Measurements from ENCODE around the gene SETD6. TPM values are rescaled to one million over a fixed set of nuclear protein-coding genes. Genes with fewer than 3 reads are reported as not detected.

Gene SETD6
- polyA plus RNA-seq, 1 experiment, result 7.4 TPM

- ChIA-PET POLR2A (no interaction called here), CTCF (interaction anchor here (3.0 to 9.7 kb wide), 2 partner anchors 156 to 169 kb away, joined by 11 to 190 read pairs; no protein-coding TSS in a partner anchor)
These were observed 22.6 kb upstream of the SETD6 start for GRCh38 chr16:58492735-58493134.

GRCh38 chr16:58493756-58494431, 21.4 kb upstream of the SETD6 start:
- no peaks in the 10 kb centered on the region for H3K36me3 ChIP-seq (ENCODE audit: control insufficient read depth, insufficient read depth, low read length)
- POLR2A ChIA-PET, result no interaction called here
- TF ChIP-seq CTCF (IDR thresholded peaks at IDR 0.05; ENCODE audit: insufficient read depth, low read depth, low read length), result no peak
- H3K4me3 ChIP-seq (ENCODE audit: low read depth, low read length), result no peak overlapping the region
- DNase-seq (ENCODE audit: low read depth), result no peak
- CTCF ChIA-PET, result interaction anchor here (0.8 to 4.7 kb wide), 5 partner anchors 8 to 917 kb away, joined by 3 to 29 read pairs (median 11); no protein-coding TSS in a partner anchor
- H3K27me3 ChIP-seq (ENCODE audit: control insufficient read depth, insufficient read depth, low read length), result peaks cover 6% of the 10 kb centered on the region; the same call in 1 of the 2 replicates

More at GRCh38 chr16:58492735-58493134, 22.6 kb upstream of the SETD6 start:
- Histone ChIP-seq H3K4me3 (ENCODE audit: low read depth, low read length) (no peak overlapping the region), H3K27me3 (ENCODE audit: control insufficient read depth, insufficient read depth, low read length) (peaks cover 6% of the 10 kb centered on the region; the same call in 1 of the 2 replicates), H3K36me3 (ENCODE audit: control insufficient read depth, insufficient read depth, low read length) (no peaks in the 10 kb centered on the region)
- no peak for TF ChIP-seq CTCF (IDR thresholded peaks at IDR 0.05; ENCODE audit: insufficient read depth, low read depth, low read length)
- DNase-seq (ENCODE audit: low read depth), result no peak

- H3K27me3 ChIP-seq (ENCODE audit: control insufficient read depth, insufficient read depth, low read length), result peaks cover 6% of the 10 kb centered on the region; the same call in 1 of the 2 replicates
- POLR2A ChIA-PET, result no interaction called here
- peak; percentile 75 for DNase-seq (ENCODE audit: low read depth)
- TF ChIP-seq CTCF (IDR thresholded peaks at IDR 0.05; ENCODE audit: insufficient read depth, low read depth, low read length), result peak; percentile 77
- H3K4me3 ChIP-seq (ENCODE audit: low read depth, low read length), result no peak overlapping the region
- CTCF ChIA-PET, result interaction anchor here (0.8 to 4.7 kb wide), 9 partner anchors 7 to 166 kb away, joined by 3 to 29 read pairs (median 5); no protein-coding TSS in a partner anchor
- H3K36me3 ChIP-seq (ENCODE audit: control insufficient read depth, insufficient read depth, low read length), result no peaks in the 10 kb centered on the region
These were observed 20.3 kb upstream of the SETD6 start for GRCh38 chr16:58494981-58495520.

GRCh38 chr16:58495521-58496331, 19.6 kb upstream of the SETD6 start:
- ChIA-PET POLR2A (no interaction called here), CTCF (interaction anchor here (0.6 to 4.7 kb wide), 9 partner anchors 8 to 186 kb away, joined by 3 to 29 read pairs (median 5); no protein-coding TSS in a partner anchor)
- Histone ChIP-seq H3K27me3 (ENCODE audit: control insufficient read depth, insufficient read depth, low read length) (peaks cover 5% of the 10 kb centered on the region; the same call in 1 of the 2 replicates), H3K36me3 (ENCODE audit: control insufficient read depth, insufficient read depth, low read length) (no peaks in the 10 kb centered on the region), H3K4me3 (ENCODE audit: low read depth, low read length) (no peak overlapping the region)
- DNase-seq (ENCODE audit: low read depth), result no peak
- no peak for TF ChIP-seq CTCF (IDR thresholded peaks at IDR 0.05; ENCODE audit: insufficient read depth, low read depth, low read length)

- ChIA-PET POLR2A (no interaction called here), CTCF (interaction anchor here (1.0 to 4.7 kb wide), 2 partner anchors 10 to 161 kb away, joined by 7 to 29 read pairs; no protein-coding TSS in a partner anchor)
- no peaks in the 10 kb centered on the region for H3K36me3 ChIP-seq (ENCODE audit: control insufficient read depth, insufficient read depth, low read length)
- DNase-seq (ENCODE audit: low read depth), result no peak
- TF ChIP-seq CTCF (IDR thresholded peaks at IDR 0.05; ENCODE audit: insufficient read depth, low read depth, low read length), result no peak
- H3K27me3 ChIP-seq (ENCODE audit: control insufficient read depth, insufficient read depth, low read length), result peaks cover 5% of the 10 kb centered on the region; the same call in 1 of the 2 replicates
- no peak overlapping the region for H3K4me3 ChIP-seq (ENCODE audit: low read depth, low read length)
These were observed 17.8 kb upstream of the SETD6 start for GRCh38 chr16:58497468-58497867.
